H7 (cell line): ENCODE data around the gene HBB. TPM values are rescaled to one million over a fixed set of nuclear protein-coding genes. Genes with fewer than 3 reads are reported as not detected.
"Not testable (repeated sequence)": the region's sequence is repeated elsewhere in the genome, so short reads cannot be mapped to it uniquely, and the experiment has no call there.

Experiments used
- DNase-seq: peaks from one replicate; pipeline ENCODE4 v3.0.0; 2012
- H3K27me3 ChIP-seq: 2 replicates; pipeline ENCODE4 v1.6.0; 2011; ENCODE audit warnings: mild to moderate bottlenecking, low read length; ENCODE audit not compliant: control insufficient read depth, insufficient read depth
- H3K36me3 ChIP-seq: replicated peaks from 2 replicates; pipeline ENCODE4 v1.5.1; 2011; ENCODE audit warnings: low read length; ENCODE audit not compliant: control insufficient read depth, insufficient read depth
- H3K4me3 ChIP-seq: 2 replicates; pipeline ENCODE4 v1.5.1; 2011; ENCODE audit warnings: low read depth, mild to moderate bottlenecking, control low read depth, low read length, moderate library complexity; ENCODE audit not compliant: insufficient read depth
- total RNA-seq: library from RNA; depleted of rRNA; stranded (reverse); fragments of >200 nt; shearing (Covaris generic); gene quantifications from 2 replicates; pipeline ENCODE4 v1.2.3, GENCODE V29; 2014

Gene HBB
- total RNA-seq, 1 experiment from 2014 or later = not detected

GRCh38 chr11:5252192-5252918, 25.5 kb upstream of the HBB start:
- Histone ChIP-seq H3K4me3 (no peak overlapping the region), H3K36me3 (no peaks in the 10 kb centered on the region), H3K27me3 (0 out of 2 replicates have a peak, but pooled peaks cover 1% of the 10 kb centered on the region)
- DNase-seq = no peak

- H3K36me3 ChIP-seq = no peaks in the 10 kb centered on the region
- 0 out of 2 replicates have a peak, but pooled peaks cover under 1% of the 10 kb centered on the region for H3K27me3 ChIP-seq
- no peak overlapping the region for H3K4me3 ChIP-seq
- no peak for DNase-seq
Observed at GRCh38 chr11:5251746-5252145, 24.9 kb upstream of the HBB start.

- Histone ChIP-seq H3K27me3 (no peaks in the 10 kb centered on the region), H3K4me3 (no peak overlapping the region), H3K36me3 (no peaks in the 10 kb centered on the region)
- DNase-seq = no peak
Observed at GRCh38 chr11:5250543-5251204, 23.8 kb upstream of the HBB start.

- not testable (repeated sequence) for H3K27me3 ChIP-seq, H3K4me3 ChIP-seq, H3K36me3 ChIP-seq, DNase-seq
Observed at GRCh38 chr11:5249807-5250396, 23.0 kb upstream of the HBB start, which contains the start of gene HBG1. Gene HBG1, minus strand, starts transcription at chr11:5249857. Its CDS starts 53 bp downstream, at chr11:5249804.

GRCh38 chr11:5248498-5248897, 21.6 kb upstream of the HBB start:
- H3K36me3 ChIP-seq, H3K4me3 ChIP-seq: not testable (repeated sequence)

GRCh38 chr11:5247472-5248192, 20.8 kb upstream of the HBB start:
- Histone ChIP-seq H3K4me3 (no peak overlapping the region), H3K27me3 (no peaks in the 10 kb centered on the region), H3K36me3 (no peaks in the 10 kb centered on the region)
- no peak for DNase-seq

More at GRCh38 chr11:5248498-5248897, 21.6 kb upstream of the HBB start:
- H3K27me3 ChIP-seq, DNase-seq: not testable (repeated sequence)

GRCh38 chr11:5246772-5247471, 20.1 kb upstream of the HBB start:
- DNase-seq = no peak
- Histone ChIP-seq H3K27me3 (no peaks in the 10 kb centered on the region), H3K4me3 (no peak overlapping the region), H3K36me3 (no peaks in the 10 kb centered on the region)

GRCh38 chr11:5245155-5245554, 18.3 kb upstream of the HBB start:
- Histone ChIP-seq H3K27me3 (no peaks in the 10 kb centered on the region), H3K36me3 (no peaks in the 10 kb centered on the region)
- no peak for DNase-seq

GRCh38 chr11:5243816-5244180, 16.9 kb upstream of the HBB start:
- Histone ChIP-seq H3K36me3 (no peaks in the 10 kb centered on the region), H3K4me3 (no peak overlapping the region), H3K27me3 (no peaks in the 10 kb centered on the region)
- no peak for DNase-seq

More at GRCh38 chr11:5245155-5245554, 18.3 kb upstream of the HBB start:
- H3K4me3 ChIP-seq = no peak overlapping the region

- H3K36me3 ChIP-seq = no peaks in the 10 kb centered on the region
- no peaks in the 10 kb centered on the region for H3K27me3 ChIP-seq
- DNase-seq = no peak
- H3K4me3 ChIP-seq = no peak overlapping the region
Observed at GRCh38 chr11:5242933-5243815, 16.3 kb upstream of the HBB start.

GRCh38 chr11:5242208-5242607, 15.3 kb upstream of the HBB start:
- Histone ChIP-seq H3K27me3 (no peaks in the 10 kb centered on the region), H3K4me3 (no peak overlapping the region), H3K36me3 (no peaks in the 10 kb centered on the region)
- no peak for DNase-seq

- no peak overlapping the region for H3K4me3 ChIP-seq
- H3K27me3 ChIP-seq = no peaks in the 10 kb centered on the region
- no peak for DNase-seq
- H3K36me3 ChIP-seq = no peaks in the 10 kb centered on the region
Observed at GRCh38 chr11:5241458-5241857, 14.6 kb upstream of the HBB start.

- H3K36me3 ChIP-seq = no peaks in the 10 kb centered on the region
- no peak overlapping the region for H3K4me3 ChIP-seq
- no peaks in the 10 kb centered on the region for H3K27me3 ChIP-seq
- no peak for DNase-seq
Observed at GRCh38 chr11:5240458-5240857, 13.6 kb upstream of the HBB start.
